IPS-18c (cell line): ENCODE data around the gene ITPR2.
"Not testable (repeated sequence)": the region's sequence is repeated elsewhere in the genome, so short reads cannot be mapped to it uniquely, and the experiment has no call there.

Source experiments
- H3K4me3 ChIP-seq: 2 replicates; pipeline ENCODE4 v1.7.0; 2013; ENCODE audit warnings: low read depth, mild to moderate bottlenecking, low read length, moderate library complexity; ENCODE audit not compliant: insufficient read depth
- H3K9me3 ChIP-seq: one replicate; pipeline ENCODE4 v1.6.1; 2013; ENCODE audit warnings: mild to moderate bottlenecking, low read length, moderate library complexity; ENCODE audit not compliant: control insufficient read depth, insufficient read depth

ITPR2 gene

DNA sequence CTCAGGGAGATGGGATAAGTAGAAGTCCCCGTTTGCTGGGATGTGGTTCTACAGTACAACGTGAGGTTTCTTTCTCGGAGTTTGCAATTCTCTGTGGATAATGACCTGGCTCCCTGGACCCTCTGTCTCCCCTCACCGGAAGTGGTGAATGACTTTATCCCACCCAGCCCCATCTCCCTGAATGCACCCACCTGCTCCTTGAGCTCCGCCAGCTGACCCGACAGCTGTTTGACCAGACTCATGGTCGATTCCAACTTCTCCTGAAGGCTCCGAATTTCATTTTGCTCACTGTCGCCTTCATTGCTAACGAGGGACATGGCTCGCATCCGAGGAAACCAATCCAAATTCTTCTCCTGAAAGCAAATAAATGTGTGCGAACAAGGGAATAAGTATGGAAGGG, 493.0 kb downstream of the ITPR2 start:
- Histone ChIP-seq H3K4me3 (no peak overlapping the region), H3K9me3 (no peaks in the 10 kb centered on the region)

DNA sequence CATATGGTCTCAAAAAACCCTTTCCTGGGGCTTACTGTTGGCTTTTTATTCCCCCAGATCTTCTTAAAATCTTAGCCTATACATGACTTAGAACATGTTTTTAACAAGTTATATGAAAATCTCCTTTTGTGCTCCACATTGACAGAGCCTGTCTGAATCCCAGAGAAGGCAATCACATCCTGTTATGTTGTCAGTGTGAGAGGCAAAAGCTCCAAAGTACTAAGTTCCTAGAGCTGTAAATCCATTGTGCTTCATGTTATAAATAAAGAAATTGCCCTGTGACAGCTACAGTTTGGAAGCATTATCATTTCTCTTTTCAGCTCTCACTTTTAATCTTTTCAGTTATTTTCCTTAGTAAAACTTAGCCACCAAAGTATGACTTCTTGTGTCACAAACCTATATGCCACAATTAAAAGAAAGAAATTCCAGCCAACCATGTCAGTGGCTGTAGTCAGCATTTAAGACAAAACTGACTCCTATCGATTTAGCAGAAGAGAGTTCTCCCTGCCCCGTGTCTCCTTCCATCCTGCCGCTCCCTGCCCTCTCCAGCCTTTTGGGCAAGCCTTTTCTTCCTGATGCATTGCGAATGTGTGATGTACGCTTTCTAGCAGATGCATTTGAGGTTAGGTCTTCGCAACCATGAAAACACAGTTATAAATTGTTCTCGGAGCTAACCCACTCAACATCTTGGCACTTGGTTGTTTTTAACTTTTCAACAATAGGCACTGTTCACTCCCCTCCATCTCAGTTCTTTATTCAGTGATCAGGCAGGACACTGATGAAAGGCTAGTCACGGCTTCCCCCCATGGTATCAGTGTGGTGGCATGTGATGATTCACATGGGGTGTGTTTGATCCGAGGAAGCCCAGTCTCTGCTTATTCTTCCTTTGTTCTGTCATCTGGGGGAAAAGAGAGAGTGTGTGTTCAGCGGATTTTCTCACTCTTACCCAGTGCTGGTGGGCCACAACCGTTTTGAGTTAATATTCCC, 494.1 kb downstream of the ITPR2 start:
- Histone ChIP-seq H3K9me3 (no peaks in the 10 kb centered on the region), H3K4me3 (no peak overlapping the region)

DNA sequence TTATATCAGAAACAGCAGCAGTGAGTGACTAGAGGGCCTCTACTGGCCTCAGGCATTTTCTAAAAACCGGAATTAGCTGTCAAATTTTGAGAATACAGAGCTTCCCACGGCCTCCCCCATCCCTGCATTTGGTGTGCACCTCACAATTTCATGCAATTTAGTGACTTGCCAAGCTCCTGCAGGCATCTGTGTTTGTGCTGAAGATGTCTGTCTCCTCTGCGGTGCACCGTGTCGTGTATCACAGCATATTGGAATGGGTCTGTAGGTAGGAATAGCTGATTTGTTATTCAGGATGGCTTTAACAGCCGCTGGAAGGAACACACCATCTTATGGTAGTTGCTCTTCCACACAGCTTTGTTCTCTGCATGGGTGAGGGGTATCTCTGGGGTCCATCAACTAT, 497.3 kb downstream of the ITPR2 start:
- no peaks in the 10 kb centered on the region for H3K9me3 ChIP-seq
- H3K4me3 ChIP-seq = no peak overlapping the region

DNA sequence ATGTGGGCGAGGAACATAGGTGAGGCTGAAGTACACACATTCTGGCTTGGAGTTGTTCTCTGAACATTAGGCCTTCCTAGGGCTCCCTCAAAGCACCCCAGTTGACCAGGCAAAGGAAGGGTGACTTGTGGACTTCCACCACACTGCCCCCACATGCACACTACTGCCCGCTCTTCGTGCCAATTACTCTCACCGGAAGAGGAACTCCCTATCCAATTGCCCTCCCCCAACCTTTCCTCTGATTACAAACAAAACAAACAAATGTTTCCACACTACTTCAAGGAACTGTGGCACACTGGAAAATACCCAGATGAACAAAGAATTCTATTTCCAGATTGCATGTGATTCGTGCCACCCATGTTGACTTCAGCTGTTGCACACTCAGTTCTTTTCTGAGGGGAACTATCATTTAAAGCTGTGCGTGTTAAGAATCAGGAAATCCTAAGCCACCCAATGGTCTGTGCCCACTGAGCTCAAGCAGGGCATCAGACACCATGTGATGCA, 498.3 kb downstream of the ITPR2 start:
- H3K9me3 ChIP-seq = no peaks in the 10 kb centered on the region
- no peak overlapping the region for H3K4me3 ChIP-seq

DNA sequence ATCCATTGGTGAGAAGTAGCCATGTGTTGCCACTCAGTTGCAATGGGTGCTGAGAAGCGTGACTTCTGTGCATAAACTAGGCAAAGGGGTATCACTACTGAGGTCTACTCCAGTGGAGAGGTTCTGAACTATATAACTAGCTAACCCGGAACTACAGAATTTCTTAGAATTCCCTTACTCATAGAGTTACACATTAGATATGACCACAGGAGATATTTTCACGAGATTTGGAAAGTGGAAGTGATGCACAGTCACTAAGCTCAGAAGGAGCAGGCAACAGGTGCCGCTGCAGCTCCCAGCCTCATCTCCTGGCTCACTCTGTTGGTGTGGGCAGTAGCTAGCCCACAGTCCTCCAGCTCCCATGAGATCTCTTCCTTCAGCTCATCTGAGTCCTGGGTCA, 501.0 kb downstream of the ITPR2 start:
- H3K9me3 ChIP-seq = no peaks in the 10 kb centered on the region
- H3K4me3 ChIP-seq = no peak overlapping the region

DNA sequence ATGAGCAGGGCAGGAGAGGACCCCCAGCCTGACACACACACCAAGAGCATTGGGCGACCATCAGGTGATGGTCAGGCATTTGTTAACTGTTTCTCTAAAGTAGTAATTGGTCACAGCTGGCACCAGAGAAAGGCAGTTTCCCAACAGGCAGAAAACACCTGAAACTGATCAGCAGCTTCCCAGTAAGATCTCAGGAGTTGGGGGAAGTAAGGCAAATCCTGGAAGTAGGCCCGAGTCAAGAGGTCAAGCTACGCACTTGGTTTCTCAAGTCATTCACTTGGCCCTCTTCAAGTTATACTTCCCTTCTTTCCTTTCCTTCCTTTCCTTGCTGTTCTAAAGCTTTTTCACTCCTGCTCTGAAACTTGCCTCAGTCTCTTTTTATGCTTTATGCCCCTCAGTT, 501.9 kb downstream of the ITPR2 start:
- no peak overlapping the region for H3K4me3 ChIP-seq

DNA sequence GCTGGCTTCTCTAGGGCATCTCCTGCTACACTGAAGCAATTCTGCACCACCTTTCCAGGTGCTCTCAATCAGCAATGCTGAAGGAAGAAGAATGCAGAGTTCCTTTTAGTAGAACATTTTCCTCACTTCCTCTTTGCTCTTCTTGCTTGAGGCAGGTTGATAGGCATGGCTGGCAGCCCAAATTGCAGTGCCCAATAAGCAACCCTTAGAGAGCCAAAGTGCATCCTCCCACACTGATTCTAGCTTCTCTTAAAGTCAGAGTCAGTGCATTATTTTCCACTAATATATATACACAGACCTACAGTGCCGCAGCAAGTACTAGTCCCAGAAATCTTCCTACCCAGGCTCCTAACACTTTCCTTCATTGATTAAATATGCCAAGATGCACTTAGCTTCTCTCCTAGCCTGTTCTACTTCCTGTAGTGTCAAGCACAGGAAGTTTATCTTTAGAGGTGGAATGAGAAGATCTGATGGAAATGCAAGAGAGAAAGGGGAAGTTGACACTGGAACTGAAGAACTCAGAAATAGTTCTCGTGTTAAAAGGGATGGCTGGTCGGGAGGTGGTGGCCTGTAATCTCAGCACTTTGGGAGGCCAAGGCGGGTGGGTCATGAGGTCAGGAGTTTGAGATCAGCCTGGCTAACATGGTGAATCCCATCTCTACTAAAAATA, 504.9 kb downstream of the ITPR2 start:
- H3K4me3 ChIP-seq = no peak overlapping the region
- no peaks in the 10 kb centered on the region for H3K9me3 ChIP-seq

More for the DNA sequence above, 501.9 kb downstream of the ITPR2 start:
- H3K9me3 ChIP-seq = no peaks in the 10 kb centered on the region

DNA sequence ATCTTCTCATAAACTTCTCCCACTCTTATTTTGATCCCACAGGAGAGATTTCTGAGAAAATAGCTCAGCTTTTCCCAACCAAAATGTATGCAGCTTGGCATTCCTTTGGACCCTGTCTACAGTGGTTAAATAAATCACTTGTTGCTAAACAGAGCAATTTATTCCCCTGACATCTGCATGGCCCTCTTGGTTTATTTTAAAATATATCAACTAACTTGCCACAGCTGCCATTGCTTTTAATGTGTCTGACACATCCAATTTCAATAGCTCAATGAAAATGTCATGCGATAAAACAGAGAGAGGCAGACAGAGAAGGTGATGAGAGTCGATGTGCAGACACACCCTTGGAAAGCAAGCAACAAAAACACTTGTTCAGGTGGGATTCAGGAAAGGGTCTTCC, 509.3 kb downstream of the ITPR2 start:
- no peaks in the 10 kb centered on the region for H3K9me3 ChIP-seq
- no peak overlapping the region for H3K4me3 ChIP-seq

DNA sequence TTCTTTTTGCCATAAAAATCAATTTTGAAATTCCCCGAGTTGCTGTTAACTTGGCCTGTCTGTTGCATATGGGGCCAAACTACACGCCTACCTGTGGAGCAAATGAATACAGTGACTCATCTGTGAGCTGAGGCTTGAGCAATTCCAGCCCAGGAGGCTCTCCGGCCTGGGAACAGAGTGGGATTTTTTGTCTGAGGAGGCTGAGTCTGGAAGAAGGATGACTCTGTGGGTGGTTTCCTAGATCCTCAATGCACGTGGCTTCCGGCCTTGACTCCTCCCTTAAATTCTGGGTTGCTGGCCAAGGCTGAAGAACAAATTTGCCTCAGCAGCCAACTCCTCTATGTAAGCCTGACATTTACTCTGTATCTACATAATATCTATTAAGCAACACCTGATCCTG, 513.5 kb downstream of the ITPR2 start:
- peaks cover 3% of the 10 kb centered on the region for H3K9me3 ChIP-seq
- H3K4me3 ChIP-seq = no peak overlapping the region

DNA sequence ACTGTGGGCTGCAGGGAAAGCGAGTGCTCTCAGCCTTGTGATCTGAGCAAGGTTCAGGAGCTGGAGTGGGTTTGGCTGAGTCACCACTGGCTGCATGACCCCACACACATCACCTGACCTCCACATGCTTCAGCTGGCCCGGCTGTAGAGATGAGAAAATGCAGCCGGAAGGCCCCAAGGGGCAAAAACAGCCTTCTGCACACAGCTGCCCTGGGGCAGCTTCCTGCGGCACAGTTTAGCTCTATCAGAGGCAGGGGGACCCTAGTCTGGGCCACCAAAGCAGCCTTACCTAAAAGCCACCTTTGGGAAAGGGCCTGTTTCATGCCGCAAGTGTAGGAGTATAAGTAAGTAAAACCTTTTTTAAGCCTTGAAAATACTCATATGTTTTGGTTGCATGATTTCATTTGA, 514.3 kb downstream of the ITPR2 start:
- Histone ChIP-seq H3K4me3 (no peak overlapping the region), H3K9me3 (peaks cover 3% of the 10 kb centered on the region)

DNA sequence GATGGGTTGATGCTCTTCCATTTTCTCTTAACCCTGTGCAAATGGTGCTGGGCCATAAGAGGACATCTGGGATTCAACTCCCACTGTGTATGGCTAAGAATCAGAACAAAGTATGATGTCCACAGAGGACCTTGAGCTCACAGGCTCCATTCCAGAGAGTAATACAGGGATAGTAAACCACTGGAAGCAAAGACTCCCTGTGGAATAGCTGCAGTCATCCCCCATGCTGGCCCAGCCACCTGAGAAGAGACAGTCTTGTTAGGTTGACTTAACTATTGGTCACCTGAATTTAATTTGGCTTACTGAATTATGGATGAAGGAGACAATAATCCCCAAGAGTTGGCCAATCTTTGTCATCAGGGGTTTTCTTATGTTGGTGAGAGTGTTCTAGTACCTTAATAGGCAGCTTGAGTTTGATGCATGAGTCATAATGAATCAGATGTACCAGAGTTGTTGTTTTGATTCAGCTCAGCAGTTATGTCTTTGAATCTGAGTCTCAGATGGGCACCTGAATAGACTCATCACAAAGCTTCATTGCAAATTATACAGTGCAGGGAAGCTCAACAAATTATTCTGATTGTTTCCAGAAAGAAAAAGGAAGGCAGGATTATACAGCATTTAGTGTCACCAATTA, 514.9 kb downstream of the ITPR2 start:
- H3K4me3 ChIP-seq = no peak overlapping the region
- H3K9me3 ChIP-seq = peaks cover 3% of the 10 kb centered on the region

DNA sequence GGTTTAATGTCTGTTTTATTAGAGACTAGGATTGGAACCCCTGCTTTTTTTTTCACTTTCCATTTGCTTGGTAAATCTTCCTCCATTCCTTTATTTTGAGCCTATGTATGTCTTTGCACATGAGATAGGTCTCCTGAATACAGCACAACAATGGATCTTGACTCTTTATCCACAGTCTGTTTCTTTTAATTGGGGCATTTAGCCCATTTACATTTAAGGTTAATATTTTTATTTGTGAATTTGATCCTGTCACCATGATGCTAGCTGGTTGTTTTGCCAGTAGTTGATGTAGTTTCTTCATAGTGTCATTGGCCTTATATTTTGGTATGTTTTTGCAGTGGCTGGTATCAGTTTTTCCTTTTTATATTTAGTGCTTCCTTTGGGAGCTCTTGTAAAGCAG, 518.9 kb downstream of the ITPR2 start:
- H3K4me3 ChIP-seq, H3K9me3 ChIP-seq: not testable (repeated sequence)

DNA sequence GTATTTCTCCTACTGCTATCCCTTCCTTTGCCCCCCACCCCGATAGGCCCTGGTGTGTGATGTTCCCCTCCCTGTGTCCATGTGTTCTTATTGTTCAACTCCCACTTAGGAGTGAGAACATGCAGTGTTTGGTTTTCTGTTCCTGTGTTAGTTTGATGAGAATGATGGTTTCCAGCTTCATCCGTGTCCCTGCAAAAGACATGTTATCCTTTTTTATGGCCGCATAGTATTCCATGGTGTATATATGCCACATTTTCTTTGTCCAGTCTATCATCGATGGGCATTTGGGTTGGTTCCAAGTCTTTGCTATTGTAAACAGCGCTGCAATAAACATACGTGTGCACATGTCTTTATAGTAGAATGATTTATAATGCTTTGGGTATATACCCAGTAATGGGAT, 522.5 kb downstream of the ITPR2 start:
- H3K4me3 ChIP-seq, H3K9me3 ChIP-seq: not testable (repeated sequence)

DNA sequence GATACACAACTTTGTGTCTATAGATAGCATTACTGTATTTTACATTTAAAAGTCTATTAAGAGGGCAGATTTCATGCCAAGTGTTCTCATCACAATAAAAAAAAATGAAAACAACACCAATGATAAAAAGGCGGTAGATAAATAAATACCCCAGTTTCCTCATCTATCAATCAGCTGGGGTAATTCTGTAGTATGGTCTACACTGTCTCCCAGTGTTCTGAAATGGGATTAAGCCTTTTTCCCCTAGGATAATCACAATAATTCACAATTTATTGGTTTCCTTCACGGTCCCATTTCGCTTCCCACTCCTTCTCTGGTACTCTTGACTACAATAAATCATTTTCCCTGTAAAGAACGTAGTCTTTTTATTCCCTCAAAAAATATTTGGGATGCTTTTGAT, 523.4 kb downstream of the ITPR2 start:
- H3K9me3 ChIP-seq = no peaks in the 10 kb centered on the region
- no peak overlapping the region for H3K4me3 ChIP-seq

DNA sequence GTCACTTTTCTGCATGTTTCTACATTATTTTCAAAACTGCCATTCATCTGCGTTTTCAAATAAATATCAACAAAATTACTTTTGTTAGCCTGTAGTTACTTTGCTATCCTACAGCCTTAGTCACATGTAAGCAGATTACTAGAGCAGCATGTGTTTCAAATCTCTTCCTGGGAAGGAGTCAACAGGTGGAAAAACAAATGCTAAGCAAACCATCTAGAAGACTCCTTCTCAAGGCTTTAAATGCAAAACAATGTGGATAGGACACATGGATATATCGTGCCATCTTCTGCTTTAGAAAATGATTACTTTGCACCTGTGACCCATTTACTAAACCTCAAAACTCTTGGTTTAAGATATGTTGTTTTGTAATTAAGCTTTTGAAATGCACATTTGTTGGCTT, 528.7 kb downstream of the ITPR2 start:
- H3K9me3 ChIP-seq = no peaks in the 10 kb centered on the region

DNA sequence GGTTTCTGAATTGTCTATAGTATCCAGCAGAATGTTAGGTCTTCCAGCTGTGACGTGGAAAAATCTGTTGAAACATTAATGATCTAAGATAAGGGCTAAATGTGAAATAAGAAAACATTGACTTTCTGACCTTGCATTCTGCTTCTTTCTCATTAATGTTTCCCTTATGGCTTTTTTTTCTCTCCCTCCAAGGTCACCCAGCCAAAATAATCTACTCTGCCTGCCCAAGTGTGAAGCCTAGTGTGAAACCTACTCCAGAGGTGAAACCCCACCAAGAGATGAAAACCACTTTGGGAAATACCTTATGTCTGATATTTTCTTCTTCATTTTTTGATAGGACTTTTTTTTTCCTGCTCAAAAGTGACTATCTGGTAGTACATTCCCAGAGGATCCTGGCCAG, 529.6 kb downstream of the ITPR2 start:
- no peak overlapping the region for H3K4me3 ChIP-seq

More for the DNA sequence above, 528.7 kb downstream of the ITPR2 start:
- no peak overlapping the region for H3K4me3 ChIP-seq

DNA sequence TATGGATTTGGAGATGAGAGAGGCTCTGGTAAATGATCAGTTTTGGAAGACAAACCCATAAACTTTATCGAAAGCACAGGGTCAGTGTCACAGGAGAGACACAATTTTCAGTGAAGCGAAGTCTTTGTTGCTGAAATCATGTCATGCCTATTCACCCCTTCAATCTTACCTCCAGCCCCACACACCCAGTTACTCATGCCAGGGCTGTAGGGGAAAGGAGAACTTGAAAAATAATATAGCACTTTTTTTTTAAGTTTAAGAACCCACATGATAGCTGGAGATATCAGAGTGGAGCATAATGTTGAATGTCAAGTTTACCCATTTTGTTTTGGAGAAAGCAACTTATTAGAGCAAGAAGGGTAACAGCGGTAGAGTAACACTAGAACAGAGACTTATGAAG, 530.2 kb downstream of the ITPR2 start:
- no peak overlapping the region for H3K4me3 ChIP-seq
- H3K9me3 ChIP-seq = no peaks in the 10 kb centered on the region

More for the DNA sequence above, 529.6 kb downstream of the ITPR2 start:
- no peaks in the 10 kb centered on the region for H3K9me3 ChIP-seq

DNA sequence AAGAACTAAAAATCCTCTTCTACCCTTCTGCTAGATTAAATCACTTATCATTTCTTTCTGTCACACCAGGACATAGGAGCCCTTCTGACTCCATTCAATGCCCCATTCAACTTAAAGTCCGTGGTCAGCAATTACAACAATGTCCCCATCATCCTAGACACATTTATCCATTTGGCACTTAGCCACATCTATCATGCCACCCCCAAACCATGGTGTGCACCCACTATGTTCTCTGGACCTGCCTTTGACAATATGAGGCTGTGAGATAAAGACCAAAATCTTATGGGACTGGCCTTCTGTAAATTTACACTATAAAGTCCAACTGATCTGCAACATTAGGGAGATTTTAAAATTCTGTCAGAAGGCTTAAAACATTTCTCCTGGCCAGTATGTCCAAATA, 533.2 kb downstream of the ITPR2 start:
- Histone ChIP-seq H3K9me3 (no peaks in the 10 kb centered on the region), H3K4me3 (no peak overlapping the region)
